H9 (cell line): Measurements from ENCODE around the gene C12orf75. TPM values are rescaled to one million over a fixed set of nuclear protein-coding genes. Genes with fewer than 3 reads are reported as not detected.

Experiments
- DNase-seq: peaks from one replicate; pipeline ENCODE4 v3.0.0-alpha.2; 2017
- H2AFZ ChIP-seq: one replicate; pipeline ENCODE4 v1.6.1; 2013; ENCODE audit warnings: mild to moderate bottlenecking, low read length, control low read depth, moderate library complexity
- H2AK5ac ChIP-seq: 2 replicates; pipeline ENCODE4 v1.6.1; 2013; ENCODE audit warnings: low read length, control low read depth, mixed read lengths; ENCODE audit not compliant: insufficient read length
- H2BK120ac ChIP-seq: one replicate; pipeline ENCODE4 v1.6.1; 2013; ENCODE audit warnings: low read depth, mild to moderate bottlenecking, low read length, control low read depth, inconsistent platforms; ENCODE audit not compliant: poor library complexity, severe bottlenecking
- H2BK12ac ChIP-seq: 2 replicates; pipeline ENCODE4 v1.6.1; 2013; ENCODE audit warnings: low read length, control low read depth, mixed read lengths, low read depth; ENCODE audit not compliant: insufficient read length
- H2BK15ac ChIP-seq: 2 replicates; pipeline ENCODE4 v1.6.1; 2013; ENCODE audit warnings: low read depth, low read length, control low read depth
- H2BK20ac ChIP-seq: one replicate; pipeline ENCODE4 v1.6.1; 2013; ENCODE audit warnings: low read depth, mild to moderate bottlenecking, low read length, control low read depth, inconsistent platforms; ENCODE audit not compliant: poor library complexity, severe bottlenecking
- H2BK5ac ChIP-seq: 2 replicates; pipeline ENCODE4 v1.6.1; 2013; ENCODE audit warnings: low read length, control low read depth, mixed read lengths; ENCODE audit not compliant: insufficient read length
- H3K14ac ChIP-seq: 2 replicates; pipeline ENCODE4 v1.6.1; 2013; ENCODE audit warnings: low read length, control low read depth; ENCODE audit not compliant: insufficient read depth
- H3K18ac ChIP-seq: 2 replicates; pipeline ENCODE4 v1.6.1; 2013; ENCODE audit warnings: low read depth, mild to moderate bottlenecking, mixed read lengths, low read length, control low read depth; ENCODE audit not compliant: insufficient read length
- H3K23ac ChIP-seq: 2 replicates; pipeline ENCODE4 v1.6.1; 2013; ENCODE audit warnings: low read length, control low read depth, mixed read lengths, low read depth; ENCODE audit not compliant: insufficient read length
- H3K23me2 ChIP-seq: 2 replicates; pipeline ENCODE4 v1.6.1; 2013; ENCODE audit warnings: low read depth, mild to moderate bottlenecking, mixed read lengths, low read length, control low read depth; ENCODE audit not compliant: insufficient read length, poor library complexity, severe bottlenecking
- H3K27ac ChIP-seq: 2 replicates; pipeline ENCODE4 v1.5.1; 2013; ENCODE audit warnings: low read length, control low read depth, mixed read lengths, low read depth; ENCODE audit not compliant: insufficient read length
- H3K27me3 ChIP-seq: 2 replicates; pipeline ENCODE4 v1.6.1; 2013; ENCODE audit warnings: low read length, control low read depth, inconsistent platforms; ENCODE audit not compliant: insufficient read depth
- H3K4ac ChIP-seq: 2 replicates; pipeline ENCODE4 v1.6.1; 2013; ENCODE audit warnings: low read depth, mild to moderate bottlenecking, control low read depth, inconsistent platforms, low read length, moderate library complexity
- H3K4me1 ChIP-seq: 2 replicates; pipeline ENCODE4 v1.6.1; 2013; ENCODE audit warnings: low read length, control low read depth, inconsistent platforms; ENCODE audit not compliant: insufficient read depth
- H3K4me2 ChIP-seq: 2 replicates; pipeline ENCODE4 v1.6.1; 2013; ENCODE audit warnings: low read length, control low read depth, mixed read lengths; ENCODE audit not compliant: insufficient read length, insufficient read depth
- H3K56ac ChIP-seq: 2 replicates; pipeline ENCODE4 v1.6.1; 2013; ENCODE audit warnings: low read depth, mild to moderate bottlenecking, mixed read lengths, low read length, control low read depth; ENCODE audit not compliant: insufficient read length
- H3K79me1 ChIP-seq: 2 replicates; pipeline ENCODE4 v1.6.1; 2013; ENCODE audit warnings: low read depth, mild to moderate bottlenecking, moderate library complexity, low read length, control low read depth, inconsistent platforms; ENCODE audit not compliant: insufficient read depth, poor library complexity, severe bottlenecking
- H3K79me2 ChIP-seq: 2 replicates; pipeline ENCODE4 v1.6.1; 2013; ENCODE audit warnings: low read length, control low read depth, inconsistent platforms; ENCODE audit not compliant: insufficient read depth
- H3K9ac ChIP-seq: 2 replicates; pipeline ENCODE4 v1.6.1; 2013; ENCODE audit warnings: low read length, control low read depth, mixed read lengths; ENCODE audit not compliant: insufficient read length; ENCODE audit errors: extremely low read depth
- H3K9me3 ChIP-seq: one replicate; pipeline ENCODE4 v1.6.1; 2013; ENCODE audit warnings: low read depth, low read length, inconsistent platforms; ENCODE audit not compliant: control insufficient read depth
- H3T11ph ChIP-seq: one replicate; pipeline ENCODE4 v1.6.1; 2013; ENCODE audit warnings: mild to moderate bottlenecking, low read length, control low read depth, inconsistent platforms
- H4K20me1 ChIP-seq: one replicate; pipeline ENCODE4 v1.6.1; 2013; ENCODE audit not compliant: control insufficient read depth, insufficient read length, insufficient read depth
- H4K5ac ChIP-seq: 2 replicates; pipeline ENCODE4 v1.6.1; 2013; ENCODE audit warnings: low read depth, mild to moderate bottlenecking, mixed read lengths, low read length, control low read depth; ENCODE audit not compliant: insufficient read length
- H4K8ac ChIP-seq: replicated peaks from 2 replicates; pipeline ENCODE4 v1.6.1; 2013; ENCODE audit warnings: low read length, control low read depth, mixed read lengths, low read depth; ENCODE audit not compliant: insufficient read length
- H4K91ac ChIP-seq: 2 replicates; pipeline ENCODE4 v1.6.1; 2013; ENCODE audit warnings: low read depth, mild to moderate bottlenecking, moderate library complexity, mixed read lengths, low read length, control low read depth; ENCODE audit not compliant: insufficient read length
- H3K27ac Mint-ChIP-seq, 3 experiments: 2 replicates in 2 of 3; 3 replicates in 1 of 3; pipeline ENCODE4 v1.8.0; 2020 to 2021; ENCODE audit warnings: mixed read lengths in 3 of 3, mild to moderate bottlenecking in 1 of 3, moderate library complexity in 1 of 3
- H3K27me3 Mint-ChIP-seq: 2 replicates; pipeline ENCODE4 v1.8.0; 2021; ENCODE audit warnings: low read depth, mild to moderate bottlenecking, moderate library complexity, mixed read lengths
- H3K36me3 Mint-ChIP-seq, 3 experiments: 2 replicates in 2 of 3; 3 replicates in 1 of 3; pipeline ENCODE4 v1.8.0; 2020 to 2021; ENCODE audit warnings: low read depth in 3 of 3, mixed read lengths in 3 of 3; ENCODE audit not compliant: insufficient read depth in 1 of 3
- H3K4me1 Mint-ChIP-seq, 2 experiments: 2 replicates each; pipeline ENCODE4 v1.8.0; 2020; ENCODE audit warnings: mixed read lengths in 2 of 2
- H3K4me3 Mint-ChIP-seq, 2 experiments: 2 replicates in 1 of 2; 3 replicates in 1 of 2; pipeline ENCODE4 v1.8.0; 2020 to 2021; ENCODE audit warnings: mild to moderate bottlenecking in 2 of 2, mixed read lengths in 2 of 2, moderate library complexity in 1 of 2
- H3K9me3 Mint-ChIP-seq, 2 experiments: 2 replicates in 1 of 2; 3 replicates in 1 of 2; pipeline ENCODE4 v1.8.0; 2020; ENCODE audit warnings: mild to moderate bottlenecking in 2 of 2, mixed read lengths in 2 of 2, moderate library complexity in 1 of 2
- CTCF ChIP-seq: fragments of 200-600 bp; sonication (generic); conservative IDR thresholded peaks from 3 replicates; pipeline ENCODE4 v1.8.0; 2021; ENCODE audit warnings: antibody characterized with exemption, mild to moderate bottlenecking
- WGBS: extraction: QIAGEN DNeasy Blood & Tissue Kit; methylation state at CpG from one replicate; pipeline ENCODE4 v1.1.7; 2013; ENCODE audit warnings: missing lambda C conversion rate, low lambda C conversion rate, mixed read lengths; ENCODE audit not compliant: insufficient read length; ENCODE audit errors: extremely low coverage; 5-methylcytosine and 5-hydroxymethylcytosine counted together
- total RNA-seq: library from RNA; stranded (reverse); gene quantifications from 2 replicates; pipeline ENCODE4 v1.2.1, GENCODE V29; 2021

The C12orf75 gene
- total RNA-seq, 1 experiment from 2014 or later = 37.9 TPM

GRCh38 chr12:105349138-105349537 is 18.6 kb downstream of the C12orf75 start:
- no CpG with 5 or more reads among the region's 1 CpG for WGBS
- no peak for DNase-seq
- Histone ChIP-seq H2BK5ac (no peak overlapping the region), H2BK15ac (no peak overlapping the region), H4K8ac (no peak overlapping the region), H3K23me2 (no peaks in the 10 kb centered on the region), H3K4ac (no peak overlapping the region), H4K20me1 (no peaks in the 10 kb centered on the region), H4K5ac (no peak overlapping the region), H2BK12ac (no peak overlapping the region), H3K23ac (no peak overlapping the region), H3K9me3 (no peaks in the 10 kb centered on the region), H3K79me2 (no peaks in the 10 kb centered on the region), H3T11ph (no peak overlapping the region), H3K27ac (no peak overlapping the region), H3K4me2 (no peak overlapping the region), H3K9ac (no peak overlapping the region), H3K56ac (no peak overlapping the region), H2AFZ (no peak overlapping the region), H2BK120ac (no peak overlapping the region), H2AK5ac (no peak overlapping the region), H3K4me1 (no peaks in the 10 kb centered on the region; the same call in 1 of the 2 replicates), H3K14ac (no peak overlapping the region), H3K79me1 (no peaks in the 10 kb centered on the region), H4K91ac (no peak overlapping the region), H3K27me3 (no peaks in the 10 kb centered on the region), H2BK20ac (no peak overlapping the region), H3K18ac (no peak overlapping the region)
- Mint-ChIP-seq H3K27ac (no peak overlapping the region; a peak in 1 of 7 replicates), H3K36me3 (no peaks in the 10 kb centered on the region; a peak in 3 of 7 replicates), H3K9me3 (no peaks in the 10 kb centered on the region; a peak in 1 of 5 replicates), H3K4me1 (peaks cover 26 to 33% of the 10 kb centered on the region in 2 experiments), H3K27me3 (peaks cover 2% of the 10 kb centered on the region; the same call in 1 of the 2 replicates), H3K4me3 (no peak overlapping the region)
- TF ChIP-seq CTCF = no peak
